Medulla oblongata (tissue), 1 donor: ENCODE results near the gene TSSC4.

Source experiments
- DNase-seq: peaks from one replicate; pipeline ENCODE4 v3.0.0-alpha.2; 2015; ENCODE audit errors: extremely low spot score

The TSSC4 gene

GRCh38 chr11:2386591-2386990 lies 14.0 kb upstream of the TSSC4 start:
- no peak for DNase-seq

GRCh38 chr11:2387266-2387987 lies 13.1 kb upstream of the TSSC4 start:
- DNase-seq = peak; percentile 77

- no peak for DNase-seq
Measured at GRCh38 chr11:2388431-2389376, 11.8 kb upstream of the TSSC4 start.

- DNase-seq = no peak
Measured at GRCh38 chr11:2389377-2390026, 11.0 kb upstream of the TSSC4 start.

GRCh38 chr11:2390091-2390724 lies 10.3 kb upstream of the TSSC4 start:
- no peak for DNase-seq

- no peak for DNase-seq
Measured at GRCh38 chr11:2390725-2391151, 9.8 kb upstream of the TSSC4 start.

GRCh38 chr11:2391181-2391975 lies 9.2 kb upstream of the TSSC4 start:
- DNase-seq = no peak

GRCh38 chr11:2392241-2392959 lies 8.2 kb upstream of the TSSC4 start:
- DNase-seq = no peak

GRCh38 chr11:2393111-2393868 lies 7.3 kb upstream of the TSSC4 start:
- DNase-seq = no peak

- DNase-seq = no peak
Measured at GRCh38 chr11:2393941-2394817, 6.4 kb upstream of the TSSC4 start.

GRCh38 chr11:2394818-2395105 lies 5.8 kb upstream of the TSSC4 start:
- DNase-seq = no peak

- no peak for DNase-seq
Measured at GRCh38 chr11:2395211-2395730, 5.3 kb upstream of the TSSC4 start.

GRCh38 chr11:2395856-2396255 lies 4.7 kb upstream of the TSSC4 start:
- DNase-seq = no peak

- no peak for DNase-seq
Measured at GRCh38 chr11:2396471-2396870, 4.1 kb upstream of the TSSC4 start.

GRCh38 chr11:2397005-2397404 lies 3.5 kb upstream of the TSSC4 start:
- no peak for DNase-seq

- no peak for DNase-seq
Measured at GRCh38 chr11:2398664-2399355, 1.7 kb upstream of the TSSC4 start.

GRCh38 chr11:2399488-2400068 lies 972 bp upstream of the TSSC4 start:
- DNase-seq = peak; percentile 50
